B cell (primary cell): Measurements from ENCODE around the gene DDX17.

Experiments used
- EZH2 ChIP-seq: IDR thresholded peaks from 2 replicates; pipeline ENCODE4 v1.6.1; 2012; ENCODE audit warnings: borderline replicate concordance, low read depth, mild to moderate bottlenecking, moderate library complexity, low read length; ENCODE audit not compliant: insufficient read depth, poor library complexity, severe bottlenecking
- TF ChIP-seq, protein P1 (sequence below): fragments of 200-600 bp; IDR thresholded peaks from one replicate; pipeline ENCODE4 v1.8.0; 2022; ENCODE audit warnings: antibody characterized with exemption, mild to moderate bottlenecking

DNA sequence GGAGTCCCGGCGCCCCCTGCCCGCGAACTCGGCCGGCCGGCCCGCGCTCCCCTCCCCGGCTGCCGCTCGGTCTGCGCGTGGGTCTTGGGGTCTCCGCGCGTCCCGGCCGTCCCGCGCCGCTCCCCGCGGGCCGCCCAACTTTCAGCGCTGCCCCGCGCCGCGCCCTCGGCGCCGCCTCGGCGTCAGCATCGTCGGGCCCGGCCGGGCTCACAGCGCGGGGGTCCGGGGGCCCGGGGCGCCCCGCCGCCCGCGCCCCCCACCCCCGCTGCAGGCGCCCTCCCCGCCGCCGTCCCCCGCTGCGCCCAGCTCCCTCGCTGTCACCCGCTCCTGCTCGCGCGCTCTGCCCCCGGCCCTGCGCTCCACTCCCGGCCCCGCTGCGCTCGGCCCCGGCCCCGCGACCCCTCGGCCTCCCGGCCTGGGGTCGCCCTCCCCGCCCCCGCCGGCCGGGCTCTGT, 51.0 kb downstream of the DDX17 start, which contains the start of gene KCNJ4:
- TF ChIP-seq, protein P1, sequence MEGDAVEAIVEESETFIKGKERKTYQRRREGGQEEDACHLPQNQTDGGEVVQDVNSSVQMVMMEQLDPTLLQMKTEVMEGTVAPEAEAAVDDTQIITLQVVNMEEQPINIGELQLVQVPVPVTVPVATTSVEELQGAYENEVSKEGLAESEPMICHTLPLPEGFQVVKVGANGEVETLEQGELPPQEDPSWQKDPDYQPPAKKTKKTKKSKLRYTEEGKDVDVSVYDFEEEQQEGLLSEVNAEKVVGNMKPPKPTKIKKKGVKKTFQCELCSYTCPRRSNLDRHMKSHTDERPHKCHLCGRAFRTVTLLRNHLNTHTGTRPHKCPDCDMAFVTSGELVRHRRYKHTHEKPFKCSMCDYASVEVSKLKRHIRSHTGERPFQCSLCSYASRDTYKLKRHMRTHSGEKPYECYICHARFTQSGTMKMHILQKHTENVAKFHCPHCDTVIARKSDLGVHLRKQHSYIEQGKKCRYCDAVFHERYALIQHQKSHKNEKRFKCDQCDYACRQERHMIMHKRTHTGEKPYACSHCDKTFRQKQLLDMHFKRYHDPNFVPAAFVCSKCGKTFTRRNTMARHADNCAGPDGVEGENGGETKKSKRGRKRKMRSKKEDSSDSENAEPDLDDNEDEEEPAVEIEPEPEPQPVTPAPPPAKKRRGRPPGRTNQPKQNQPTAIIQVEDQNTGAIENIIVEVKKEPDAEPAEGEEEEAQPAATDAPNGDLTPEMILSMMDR, result no peak
- TF ChIP-seq EZH2, result no peak
